ENCODE results near the gene TNFSF4.

DNA sequence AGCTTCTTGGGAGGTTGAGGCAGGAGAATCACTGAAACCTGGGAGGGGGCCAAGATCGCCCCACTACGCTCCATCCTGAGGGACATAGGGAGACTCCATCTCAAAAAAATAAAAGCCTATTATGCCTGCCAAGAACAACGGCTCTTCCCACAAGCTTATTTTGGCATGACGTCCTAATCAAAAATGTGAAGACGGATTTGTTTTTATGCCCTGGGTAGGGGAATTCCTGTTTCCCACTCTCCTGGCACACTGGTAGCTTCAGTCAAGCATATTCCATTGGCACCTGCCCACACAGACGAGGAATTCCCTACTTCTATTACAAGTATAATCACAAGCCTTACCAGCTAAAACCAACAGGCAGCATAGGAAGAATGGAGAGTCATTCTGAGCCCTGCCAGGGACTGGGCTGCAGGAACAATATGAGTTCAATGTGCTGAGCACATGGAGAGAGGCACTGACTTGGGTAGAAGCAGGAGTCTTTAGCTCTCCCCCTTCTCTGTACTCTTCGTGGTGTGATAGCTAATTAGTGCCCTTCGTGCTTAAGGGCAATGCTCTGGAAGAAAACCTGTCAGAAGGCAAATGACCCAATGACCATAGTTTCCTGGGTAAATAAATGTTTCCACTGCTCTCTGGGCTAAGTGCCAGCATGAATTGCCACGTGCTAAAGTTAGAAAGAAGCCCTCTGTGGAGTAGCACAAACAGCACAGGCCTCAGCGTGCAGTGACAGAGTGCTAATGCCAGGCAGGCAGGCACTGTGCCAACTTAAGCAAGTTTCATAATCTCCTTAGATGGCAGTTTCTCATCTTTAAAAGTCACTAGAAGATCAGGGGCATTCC is 16.8 kb downstream of the TNFSF4 start:
- no peak for TF ChIP-seq POLR2AphosphoS5 (IDR thresholded peaks at IDR 0.05; ENCODE audit: borderline replicate concordance, low read depth, low read length)
- TF ChIP-seq EZH2 (IDR thresholded peaks at IDR 0.05): no peak
- no peak for TF ChIP-seq FOXP2 (optimal IDR thresholded peaks at IDR 0.05; ENCODE audit: control extremely low read depth, extremely low read length, insufficient read depth)

Measured in SK-N-MC (cell line).